D341Med (cell line): ENCODE data around the gene KIF16B.
"Not testable (repeated sequence)": the region's sequence is repeated elsewhere in the genome, so short reads cannot be mapped to it uniquely, and the experiment has no call there.

Source experiments
- DNase-seq: peaks from one replicate; pipeline ENCODE4 v3.0.0; 2012; ENCODE audit warnings: low spot score

The KIF16B gene

DNA sequence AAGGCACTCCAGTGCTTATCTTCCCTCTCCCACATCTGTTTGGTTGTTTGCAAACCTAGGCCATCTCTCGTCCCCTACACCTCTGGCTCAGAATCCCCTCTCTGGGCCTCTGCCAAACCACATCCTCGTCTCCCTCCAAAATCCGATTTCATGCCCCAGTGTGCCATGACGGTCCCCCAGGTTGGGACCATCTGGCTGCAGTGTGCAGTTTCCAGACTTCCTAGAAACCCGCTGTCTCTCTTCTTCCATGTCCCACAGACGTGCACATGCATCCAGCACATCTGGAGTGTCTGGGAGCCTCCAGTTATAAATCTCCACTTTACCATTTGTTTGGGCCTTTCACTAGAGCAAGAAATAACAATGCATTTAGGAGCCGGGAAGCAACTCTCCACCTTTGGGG is 316.2 kb downstream of the KIF16B start:
- no peak for DNase-seq

DNA sequence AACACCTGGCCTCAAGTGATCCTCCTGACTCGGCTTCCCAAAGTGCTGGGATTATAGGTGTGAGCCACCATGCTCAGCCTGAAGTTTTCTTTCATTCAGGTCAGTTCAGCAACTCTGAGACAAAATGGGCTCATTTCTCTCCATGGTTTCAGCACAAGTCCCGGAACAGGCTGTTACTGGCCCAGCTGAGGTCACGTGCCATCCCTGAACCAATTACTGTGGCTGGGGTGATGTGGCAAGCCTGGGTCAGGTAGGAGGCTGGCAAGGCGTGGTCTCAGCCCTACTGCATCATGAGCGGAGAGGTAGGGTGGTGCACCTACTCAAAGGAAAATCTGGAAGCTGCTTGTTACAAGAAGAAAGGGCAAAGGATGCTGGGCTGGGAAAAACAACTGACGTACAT is 326.4 kb downstream of the KIF16B start:
- no peak for DNase-seq

DNA sequence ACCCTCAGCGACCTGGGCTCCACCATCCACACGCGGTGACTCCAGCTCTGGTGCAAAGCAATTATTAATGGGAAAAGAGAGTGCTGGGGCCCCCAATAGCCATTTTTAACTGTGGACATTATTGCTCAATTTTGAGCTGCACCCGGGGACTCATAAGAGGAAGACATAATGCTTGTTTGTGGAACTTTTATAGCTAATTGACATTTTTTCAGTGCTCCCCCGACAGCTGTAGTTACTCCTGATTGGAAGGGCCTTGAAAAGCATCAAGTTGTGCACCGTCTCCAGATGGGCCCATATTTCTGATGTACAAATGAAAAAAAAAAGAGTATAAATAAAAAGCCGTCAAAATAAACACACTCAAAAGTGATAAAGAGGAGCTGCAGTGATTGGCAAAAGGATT is 327.0 kb downstream of the KIF16B start:
- no peak for DNase-seq

DNA sequence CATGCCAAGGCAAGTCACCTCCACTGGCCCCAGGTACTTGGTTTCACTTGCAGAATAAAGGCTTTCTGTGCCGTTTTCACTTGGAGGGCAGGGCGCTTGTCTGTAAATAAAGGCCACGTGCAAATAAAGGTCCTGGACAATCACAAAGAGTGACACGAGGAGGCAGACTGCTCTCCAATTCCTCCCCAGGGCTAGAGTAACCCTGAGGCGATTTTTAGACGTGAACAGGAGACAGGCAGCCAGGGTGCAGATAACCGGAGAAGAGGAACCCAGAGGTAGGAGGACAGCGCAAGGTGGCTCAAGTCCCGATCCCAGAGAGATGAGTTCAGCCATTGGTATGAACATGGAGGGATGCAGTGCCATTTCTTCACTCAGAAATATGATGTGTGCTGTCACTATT is 327.4 kb downstream of the KIF16B start:
- DNase-seq: no peak

DNA sequence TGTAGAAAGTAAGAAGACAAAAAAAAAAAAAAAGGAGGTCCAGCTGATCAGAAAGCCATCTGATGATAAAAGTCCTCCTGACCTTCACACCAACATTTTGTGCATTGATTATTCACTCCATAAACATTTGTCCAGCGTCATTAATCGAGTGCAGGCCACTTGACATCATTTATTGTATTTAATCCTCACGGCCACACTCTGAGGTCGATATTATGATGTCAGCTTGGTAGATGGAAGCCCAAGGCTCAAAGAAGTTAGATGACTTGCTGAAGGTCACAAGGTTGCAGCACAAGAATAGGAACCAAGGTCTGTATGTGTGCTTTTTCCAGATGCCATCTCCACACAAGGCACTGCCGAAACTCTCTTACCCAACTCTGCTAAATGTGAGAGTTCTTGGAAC is 328.4 kb downstream of the KIF16B start:
- no peak for DNase-seq

DNA sequence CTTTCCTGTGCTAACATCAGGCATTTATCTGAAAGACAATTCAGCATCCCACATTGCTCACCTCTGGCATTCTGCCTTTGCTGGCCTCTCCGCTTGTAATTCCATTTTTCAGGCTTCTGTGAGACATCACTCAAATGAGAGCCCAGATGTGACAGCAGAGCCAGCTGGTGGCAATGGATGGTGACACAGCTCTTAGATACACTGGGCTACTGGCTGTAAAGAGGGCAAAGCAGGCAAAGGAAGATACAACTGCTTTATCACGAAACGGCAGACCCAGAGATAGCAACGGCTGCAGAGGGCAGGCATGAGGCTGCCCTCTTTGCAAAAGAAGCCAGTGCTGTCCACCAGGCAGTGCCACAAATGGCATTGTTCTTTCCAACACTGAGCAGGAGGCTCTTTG is 329.8 kb downstream of the KIF16B start:
- no peak for DNase-seq

DNA sequence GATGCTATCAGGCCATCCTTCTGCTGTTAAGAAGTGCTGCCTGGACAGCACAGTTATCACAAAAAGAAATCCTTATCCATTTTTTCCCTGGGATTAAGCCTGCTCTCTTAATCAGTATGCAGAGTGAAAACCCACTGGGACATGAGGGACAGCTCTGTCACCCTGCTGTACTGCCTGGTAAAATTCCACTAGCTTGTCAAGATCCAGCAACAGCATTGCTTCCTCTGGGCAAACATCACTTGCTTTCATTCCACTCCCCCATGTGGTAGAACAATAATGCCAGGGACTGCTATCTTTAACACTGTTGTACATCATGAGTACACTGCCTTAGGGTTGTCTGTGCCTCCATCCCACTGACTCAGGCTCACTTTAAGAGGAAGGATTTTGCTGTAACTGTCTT is 331.3 kb downstream of the KIF16B start:
- DNase-seq: peak; percentile 56

DNA sequence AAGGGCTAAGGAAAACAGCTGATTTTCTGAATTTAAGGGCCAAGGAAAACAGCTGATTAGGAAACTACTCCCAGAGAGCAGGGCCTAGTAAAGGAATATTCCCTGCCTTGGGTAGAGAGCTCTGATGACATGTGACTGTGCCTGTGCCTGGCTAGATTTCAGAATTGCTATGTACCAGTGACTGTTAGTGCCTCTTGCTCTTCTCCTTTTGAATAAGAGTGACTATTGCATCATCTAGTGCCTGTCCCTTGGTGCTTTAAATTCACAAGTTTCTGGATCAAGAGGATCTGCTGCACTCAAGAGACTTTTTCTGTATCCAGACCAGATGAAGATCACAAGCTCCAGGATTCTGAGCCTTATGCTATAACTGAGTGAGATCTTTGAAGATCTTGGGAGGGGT is 332.9 kb downstream of the KIF16B start:
- no peak for DNase-seq

DNA sequence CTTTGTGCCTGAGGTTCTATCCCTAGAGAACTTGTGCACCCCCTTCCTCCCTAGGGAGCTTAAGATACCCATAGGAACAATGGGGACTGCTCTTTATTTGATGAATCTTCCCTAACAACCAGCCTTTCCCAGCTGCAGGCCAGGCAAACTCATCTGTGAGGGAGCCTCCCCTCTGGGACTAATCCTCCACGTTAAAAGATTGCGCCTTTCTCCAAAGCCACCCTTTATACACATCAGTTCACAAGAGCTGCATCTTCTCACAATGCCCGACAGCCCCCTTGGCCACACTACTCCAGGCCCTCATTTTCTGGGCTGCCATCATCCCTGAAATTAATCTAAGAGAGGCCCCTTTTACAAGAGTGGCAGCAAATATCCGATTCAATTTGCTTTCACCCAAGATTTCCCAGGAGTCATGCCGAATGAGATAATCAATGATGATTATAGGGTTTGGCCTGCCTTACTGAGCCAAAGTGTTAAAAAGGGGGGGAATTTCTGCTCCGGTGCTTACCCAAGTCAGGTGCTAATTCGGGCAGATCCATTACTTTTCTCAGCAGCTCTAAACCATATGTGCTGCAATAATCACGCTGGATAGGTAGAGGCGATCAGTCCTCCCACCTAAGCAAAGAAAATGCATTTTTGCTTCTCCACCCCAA is 336.5 kb downstream of the KIF16B start:
- peak; percentile 78 for DNase-seq

DNA sequence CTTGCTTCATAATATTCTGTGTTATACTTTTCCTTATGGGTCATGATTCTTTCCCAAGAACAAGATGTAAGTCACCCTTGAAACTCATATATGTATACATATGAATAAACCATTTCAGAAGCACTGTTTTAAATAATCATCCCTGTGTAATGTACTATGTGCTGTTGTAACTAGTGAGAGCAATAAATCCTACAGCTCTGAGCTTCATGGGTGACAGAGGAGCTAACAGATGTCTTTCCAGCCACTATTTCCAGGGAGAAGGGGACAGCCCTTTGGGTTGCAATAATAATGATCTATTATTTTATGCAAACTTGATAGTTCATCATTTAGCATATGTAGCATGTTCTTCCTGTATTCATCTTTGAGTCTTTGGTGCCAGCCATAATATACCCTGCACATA is 342.8 kb downstream of the KIF16B start:
- no peak for DNase-seq

DNA sequence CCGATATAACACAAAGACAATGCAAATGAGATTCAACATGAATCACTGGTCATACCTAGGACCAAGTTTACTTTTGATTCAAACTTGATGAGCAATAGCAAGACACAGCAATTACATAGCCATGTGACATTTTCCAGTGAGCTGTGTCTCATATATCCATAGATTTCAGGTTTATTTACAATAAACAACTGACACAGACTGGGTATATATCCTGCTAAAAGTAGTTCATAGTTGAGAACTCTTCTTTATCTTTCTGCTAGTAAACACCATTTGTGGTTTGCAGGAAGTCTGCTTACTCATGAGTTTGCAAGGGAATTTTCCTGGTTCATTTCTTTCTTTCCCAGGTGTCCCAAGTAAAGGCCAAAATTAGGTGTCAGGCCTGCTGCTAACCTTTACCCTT is 343.4 kb downstream of the KIF16B start:
- no peak for DNase-seq

DNA sequence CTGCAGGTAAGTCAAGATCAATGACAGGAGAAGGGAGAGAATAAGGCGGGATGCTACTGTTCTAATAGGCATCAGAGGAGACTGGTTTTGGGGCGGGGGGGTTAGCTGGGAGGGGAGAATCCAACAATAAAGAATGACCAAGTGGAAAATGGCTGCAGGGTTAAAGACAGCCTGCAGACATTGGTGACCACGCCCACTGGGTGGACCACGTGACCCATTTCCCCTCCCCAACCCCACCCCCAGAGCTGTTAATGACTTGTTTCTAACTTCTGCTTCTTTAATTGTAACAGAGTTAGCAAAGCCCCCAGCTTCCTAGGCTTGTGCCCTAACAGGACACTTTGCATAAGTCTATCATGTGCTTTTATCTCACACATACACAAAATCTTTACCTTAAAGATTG is 344.5 kb downstream of the KIF16B start:
- no peak for DNase-seq

DNA sequence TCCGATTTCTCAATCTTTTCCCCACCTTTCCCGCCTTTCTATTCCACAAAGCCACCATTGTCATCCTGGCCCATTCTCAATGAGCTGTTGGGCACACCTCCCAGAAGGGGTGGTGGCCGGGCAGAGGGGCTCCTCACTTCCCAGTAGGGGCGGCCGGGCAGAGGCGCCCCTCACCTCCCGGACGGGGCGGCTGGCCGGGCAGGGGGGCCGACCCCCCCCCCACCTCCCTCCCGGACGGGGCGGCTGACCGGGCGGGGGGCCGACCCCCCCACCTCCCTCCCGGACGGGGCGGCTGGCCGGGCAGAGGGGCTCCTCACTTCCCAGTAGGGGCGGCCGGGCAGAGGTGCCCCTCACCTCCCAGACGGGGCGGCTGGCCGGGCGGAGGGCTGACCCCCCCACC is 346.3 kb downstream of the KIF16B start:
- not testable (repeated sequence) for DNase-seq

DNA sequence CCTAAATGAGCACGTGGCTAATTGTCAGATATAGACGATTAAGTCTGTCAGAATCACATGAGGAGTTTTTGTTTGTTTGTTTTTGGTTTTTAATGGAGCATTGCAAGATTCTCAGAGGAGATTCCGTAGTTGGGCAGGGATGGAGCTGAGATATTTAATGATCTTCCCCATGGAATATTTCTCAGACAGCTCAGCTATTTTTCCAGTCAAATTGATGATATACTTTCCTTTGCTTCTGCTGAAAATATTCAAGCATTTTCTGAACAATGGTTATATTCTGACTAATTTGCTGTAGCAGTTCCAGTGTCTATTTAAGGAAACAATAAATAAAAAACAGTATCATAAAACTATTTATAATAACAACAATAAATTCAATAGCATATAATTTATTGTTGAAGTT is 348.4 kb downstream of the KIF16B start:
- no peak for DNase-seq

DNA sequence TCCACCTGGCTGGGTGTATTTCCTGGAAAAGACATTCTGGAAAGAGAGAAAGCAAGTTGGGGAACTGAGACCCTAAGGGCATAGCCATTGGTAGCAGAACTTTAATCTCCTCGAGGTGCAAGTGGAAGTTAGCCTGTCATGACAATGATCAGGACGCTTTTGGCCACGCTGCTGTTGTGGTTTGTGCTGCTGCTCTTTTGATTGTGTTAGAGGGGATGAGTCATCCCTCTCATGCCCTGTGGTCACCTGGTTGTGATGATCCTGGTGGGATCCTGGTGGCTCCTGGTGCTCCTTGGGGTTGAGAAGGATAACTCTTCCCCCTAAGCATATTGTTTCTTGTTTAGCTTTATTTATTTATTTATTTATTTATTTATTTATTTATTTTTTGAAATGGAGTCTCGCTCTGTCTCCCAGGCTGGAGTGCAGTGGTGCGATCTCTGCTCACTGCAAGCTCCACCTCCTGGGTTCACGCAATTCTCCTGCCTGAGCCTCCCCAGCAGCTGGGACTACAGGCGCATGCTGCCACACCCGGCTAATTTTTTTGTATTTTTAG is 350.3 kb downstream of the KIF16B start:
- no peak for DNase-seq
